Measurements from ENCODE around the gene CREG2. TPM values are rescaled to one million over a fixed set of nuclear protein-coding genes. Genes with fewer than 3 reads are reported as not detected.

Gene CREG2
- total RNA-seq, 1 donor from 2014 or later: not detected

- Mint-ChIP-seq H3K36me3 (ENCODE audit: low read depth) (no peaks in the 10 kb centered on the region), H3K9me3 (no peaks in the 10 kb centered on the region), H3K27ac (no peak overlapping the region), H3K27me3 (no peaks in the 10 kb centered on the region), H3K4me1 (no peaks in the 10 kb centered on the region), H3K4me3 (no peak overlapping the region)
- POLR2A ChIA-PET: no interaction called here
- CTCF ChIA-PET: interaction anchor here (0.6 to 1.7 kb wide), 3 partner anchors 12 to 810 kb away, joined by 3 to 8 read pairs (median 3); no protein-coding TSS in a partner anchor
- DNase-seq (no peak), ATAC-seq (ENCODE audit: low read depth) (no peak)
- TF ChIP-seq CTCF (IDR thresholded peaks at IDR 0.05): no peak
- intact Hi-C loops (cut with micrococcal nuclease): no loop called here
Measured at GRCh38 chr2:101431486-101431885, 44.2 kb upstream of the CREG2 start.

- POLR2A ChIA-PET: no interaction called here
- no peak overlapping the region for H3K4me3 Mint-ChIP-seq
- ATAC-seq (ENCODE audit: low read depth): no peak
Measured at GRCh38 chr2:101430156-101430555, 42.9 kb upstream of the CREG2 start.

GRCh38 chr2:101429453-101429852 lies 42.1 kb upstream of the CREG2 start:
- TF ChIP-seq CTCF (IDR thresholded peaks at IDR 0.05): no peak
- no peak for DNase-seq
- no peak overlapping the region for H3K27ac Mint-ChIP-seq
- ChIA-PET CTCF (interaction anchor here (0.9 kb wide), 1 partner anchor 11 kb away, joined by 3 read pairs; no protein-coding TSS in a partner anchor), POLR2A (no interaction called here)
- no peaks in the 10 kb centered on the region for H3K4me1 Mint-ChIP-seq
- no peaks in the 10 kb centered on the region for H3K36me3 Mint-ChIP-seq (ENCODE audit: low read depth)
- no peaks in the 10 kb centered on the region for H3K27me3 Mint-ChIP-seq
- H3K4me3 Mint-ChIP-seq: no peak overlapping the region
- intact Hi-C loops (cut with micrococcal nuclease): no loop called here
- H3K9me3 Mint-ChIP-seq: no peaks in the 10 kb centered on the region
- no peak for ATAC-seq (ENCODE audit: low read depth)

More at GRCh38 chr2:101430156-101430555, 42.9 kb upstream of the CREG2 start:
- no peak overlapping the region for H3K27ac Mint-ChIP-seq
- no peaks in the 10 kb centered on the region for H3K4me1 Mint-ChIP-seq
- no peaks in the 10 kb centered on the region for H3K36me3 Mint-ChIP-seq (ENCODE audit: low read depth)
- no peaks in the 10 kb centered on the region for H3K9me3 Mint-ChIP-seq
- intact Hi-C loops (cut with micrococcal nuclease): no loop called here
- H3K27me3 Mint-ChIP-seq: no peaks in the 10 kb centered on the region
- no peak for DNase-seq
- CTCF ChIA-PET: interaction anchor here (1.4 kb wide), 1 partner anchor 811 kb away, joined by 3 read pairs; no protein-coding TSS in a partner anchor
- no peak for TF ChIP-seq CTCF (IDR thresholded peaks at IDR 0.05)

- Mint-ChIP-seq H3K4me1 (no peaks in the 10 kb centered on the region), H3K27ac (no peak overlapping the region), H3K9me3 (no peaks in the 10 kb centered on the region), H3K36me3 (ENCODE audit: low read depth) (no peaks in the 10 kb centered on the region), H3K4me3 (no peak overlapping the region), H3K27me3 (no peaks in the 10 kb centered on the region)
- ChIA-PET CTCF (interaction anchor here (0.9 kb wide), 1 partner anchor 10 kb away, joined by 3 read pairs; no protein-coding TSS in a partner anchor), POLR2A (no interaction called here)
- intact Hi-C loops (cut with micrococcal nuclease): no loop called here
- no peak for DNase-seq
- no peak for ATAC-seq (ENCODE audit: low read depth)
- no peak for TF ChIP-seq CTCF (IDR thresholded peaks at IDR 0.05)
Measured at GRCh38 chr2:101428422-101429176, 41.3 kb upstream of the CREG2 start.

GRCh38 chr2:101427743-101428142 lies 40.4 kb upstream of the CREG2 start:
- CTCF ChIA-PET: no interaction called here
- H3K27me3 Mint-ChIP-seq: no peaks in the 10 kb centered on the region
- no peaks in the 10 kb centered on the region for H3K9me3 Mint-ChIP-seq
- POLR2A ChIA-PET: no interaction called here
- H3K36me3 Mint-ChIP-seq (ENCODE audit: low read depth): no peaks in the 10 kb centered on the region
- DNase-seq (no peak), ATAC-seq (ENCODE audit: low read depth) (no peak)
- H3K27ac Mint-ChIP-seq: no peak overlapping the region
- no peak for TF ChIP-seq CTCF (IDR thresholded peaks at IDR 0.05)
- H3K4me3 Mint-ChIP-seq: no peak overlapping the region
- intact Hi-C loops (cut with micrococcal nuclease): no loop called here
- H3K4me1 Mint-ChIP-seq: no peaks in the 10 kb centered on the region
